Astrocyte of the spinal cord (primary cell): ENCODE measurements around the gene PPP1R15A.
"Not testable (repeated sequence)": the region's sequence is repeated elsewhere in the genome, so short reads cannot be mapped to it uniquely, and the experiment has no call there.

Experiments used
- DNase-seq: peaks from one replicate; pipeline ENCODE4 v3.0.0; 2011; ENCODE audit warnings: low read depth, low spot score
- H3K4me3 ChIP-seq: 2 replicates; pipeline ENCODE4 v1.5.1; 2011; ENCODE audit warnings: low read depth, mild to moderate bottlenecking, low read length, moderate library complexity
- in situ Hi-C: cut with HindIII; loops from 2 replicates; pipeline ENCODE4 v1.10.0; 2017; ENCODE audit warnings: low sequenced_read_pairs
- TF ChIP-seq, protein P1 (sequence below): IDR thresholded peaks from 2 replicates; pipeline ENCODE4 v1.5.1; 2012; ENCODE audit warnings: low read depth, mild to moderate bottlenecking, low read length, inconsistent platforms

Gene PPP1R15A

DNA sequence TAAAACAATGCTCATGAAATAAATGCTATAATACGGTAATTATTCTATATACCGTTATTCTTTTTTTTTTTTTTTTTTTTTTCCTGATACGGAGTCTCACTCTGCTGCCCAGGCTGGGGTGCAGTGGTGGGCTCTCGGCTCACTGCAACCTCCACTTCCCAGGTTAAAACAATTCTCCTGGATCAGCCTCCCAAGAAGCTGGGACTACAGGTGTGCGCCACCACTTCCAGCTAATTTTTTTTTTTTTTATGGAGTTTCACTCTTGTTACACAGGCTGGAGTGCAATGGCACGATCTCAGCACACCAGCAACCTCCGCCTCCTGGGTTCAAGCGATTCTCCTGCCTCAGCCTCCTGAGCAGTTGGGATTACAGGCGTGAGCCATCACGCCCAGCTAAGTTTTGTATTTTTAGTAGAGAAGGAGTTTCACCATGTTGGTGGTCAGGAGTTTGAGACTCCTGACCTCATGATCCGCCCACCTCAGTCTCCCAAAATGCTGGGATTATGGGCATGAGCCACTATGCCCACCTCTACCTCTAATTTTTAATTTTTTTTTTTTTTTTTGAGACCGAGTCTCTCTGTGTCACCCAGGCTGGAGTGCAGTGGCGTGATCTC, 6.9 kb downstream of the PPP1R15A start:
- in situ Hi-C loops = no loop called here
- TF ChIP-seq, protein P1, sequence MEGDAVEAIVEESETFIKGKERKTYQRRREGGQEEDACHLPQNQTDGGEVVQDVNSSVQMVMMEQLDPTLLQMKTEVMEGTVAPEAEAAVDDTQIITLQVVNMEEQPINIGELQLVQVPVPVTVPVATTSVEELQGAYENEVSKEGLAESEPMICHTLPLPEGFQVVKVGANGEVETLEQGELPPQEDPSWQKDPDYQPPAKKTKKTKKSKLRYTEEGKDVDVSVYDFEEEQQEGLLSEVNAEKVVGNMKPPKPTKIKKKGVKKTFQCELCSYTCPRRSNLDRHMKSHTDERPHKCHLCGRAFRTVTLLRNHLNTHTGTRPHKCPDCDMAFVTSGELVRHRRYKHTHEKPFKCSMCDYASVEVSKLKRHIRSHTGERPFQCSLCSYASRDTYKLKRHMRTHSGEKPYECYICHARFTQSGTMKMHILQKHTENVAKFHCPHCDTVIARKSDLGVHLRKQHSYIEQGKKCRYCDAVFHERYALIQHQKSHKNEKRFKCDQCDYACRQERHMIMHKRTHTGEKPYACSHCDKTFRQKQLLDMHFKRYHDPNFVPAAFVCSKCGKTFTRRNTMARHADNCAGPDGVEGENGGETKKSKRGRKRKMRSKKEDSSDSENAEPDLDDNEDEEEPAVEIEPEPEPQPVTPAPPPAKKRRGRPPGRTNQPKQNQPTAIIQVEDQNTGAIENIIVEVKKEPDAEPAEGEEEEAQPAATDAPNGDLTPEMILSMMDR = no peak
- no peak for DNase-seq
- H3K4me3 ChIP-seq = no peak overlapping the region

DNA sequence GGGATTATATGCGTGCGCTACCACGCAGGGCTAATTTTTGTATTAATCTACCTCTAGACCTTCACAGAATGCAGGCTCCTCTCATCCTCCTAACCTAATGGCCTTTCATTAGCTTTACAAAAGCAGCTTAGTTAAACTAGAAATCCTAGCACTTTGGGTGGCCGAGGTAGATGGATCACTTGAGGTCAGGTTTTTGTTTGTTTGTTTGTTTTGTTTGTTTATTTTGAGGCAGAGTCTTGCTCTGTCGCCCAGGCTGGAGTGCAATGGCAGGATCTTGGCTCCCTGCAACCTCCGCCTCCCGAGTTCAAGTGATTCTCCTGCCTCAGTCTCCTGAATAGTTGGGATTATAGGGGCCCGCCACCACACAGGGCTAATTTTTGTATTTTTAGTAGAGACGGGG, 7.5 kb downstream of the PPP1R15A start:
- H3K4me3 ChIP-seq, in situ Hi-C loops, DNase-seq: not testable (repeated sequence)

DNA sequence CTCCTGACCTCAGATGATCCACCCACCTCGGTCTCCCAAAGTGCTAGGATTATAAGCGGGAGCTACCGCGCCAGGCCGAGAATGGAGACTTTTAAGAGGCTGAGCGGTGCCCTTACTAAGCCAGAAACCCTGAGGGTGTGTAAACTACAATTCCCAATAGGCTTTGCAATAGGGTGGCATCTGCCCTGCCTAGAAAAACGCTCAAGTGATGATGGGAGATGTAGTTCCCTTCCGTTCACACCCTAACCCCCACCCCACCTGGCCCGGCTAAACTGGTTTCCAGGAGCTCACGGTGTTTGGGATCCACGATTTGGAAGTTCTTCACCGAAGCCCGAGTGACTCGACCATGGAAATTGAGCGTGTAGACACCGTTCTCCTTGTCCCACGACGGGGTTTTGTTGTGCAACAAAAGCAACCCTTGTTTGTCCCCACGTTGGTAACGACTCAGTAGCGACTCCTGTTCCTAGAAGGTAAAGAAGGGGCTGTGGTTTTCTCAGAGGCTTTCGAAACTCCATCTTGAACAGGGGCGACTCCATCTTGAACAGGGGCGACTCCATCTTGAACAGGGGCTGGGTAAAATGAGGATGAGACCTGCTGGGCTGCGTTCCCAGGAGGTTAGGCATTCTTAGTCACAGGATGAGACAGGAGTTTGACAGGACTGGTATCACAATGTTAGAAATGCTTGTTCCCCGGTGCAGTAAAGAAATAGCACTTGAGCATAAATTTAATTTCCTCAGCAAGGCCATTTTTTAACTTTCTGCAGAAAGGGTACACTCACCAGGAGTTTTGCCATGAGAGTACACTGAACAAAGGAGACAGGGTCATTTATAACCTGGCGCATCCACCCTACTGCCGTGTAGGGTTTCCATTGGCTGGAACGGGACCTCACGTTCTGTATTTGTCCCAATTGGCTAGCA, 9.8 kb downstream of the PPP1R15A start:
- in situ Hi-C loops = no loop called here
- TF ChIP-seq, protein P1 = no peak
- no peak overlapping the region for H3K4me3 ChIP-seq
- no peak for DNase-seq

DNA sequence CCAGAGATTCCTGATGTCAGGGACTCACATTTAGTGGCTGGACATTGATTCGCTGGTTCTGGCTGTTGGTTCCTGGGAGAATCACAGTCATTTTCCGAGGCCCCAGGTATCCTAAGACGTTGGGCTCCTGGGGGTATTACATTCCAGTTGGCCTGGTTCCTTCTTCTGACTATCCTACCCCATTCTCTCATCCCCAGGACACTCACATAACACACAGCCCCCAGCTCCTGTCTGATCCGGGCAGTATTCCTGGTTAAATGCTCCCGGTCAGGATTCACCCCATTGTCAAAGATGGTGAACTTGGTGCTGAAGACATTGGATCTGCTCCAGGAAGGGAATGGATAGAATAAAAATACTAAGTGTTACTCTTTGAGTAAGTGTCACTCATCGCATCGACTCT, 11.5 kb downstream of the PPP1R15A start:
- no peak for DNase-seq
- in situ Hi-C loops = no loop called here
- TF ChIP-seq, protein P1 = no peak
- H3K4me3 ChIP-seq = no peak overlapping the region

DNA sequence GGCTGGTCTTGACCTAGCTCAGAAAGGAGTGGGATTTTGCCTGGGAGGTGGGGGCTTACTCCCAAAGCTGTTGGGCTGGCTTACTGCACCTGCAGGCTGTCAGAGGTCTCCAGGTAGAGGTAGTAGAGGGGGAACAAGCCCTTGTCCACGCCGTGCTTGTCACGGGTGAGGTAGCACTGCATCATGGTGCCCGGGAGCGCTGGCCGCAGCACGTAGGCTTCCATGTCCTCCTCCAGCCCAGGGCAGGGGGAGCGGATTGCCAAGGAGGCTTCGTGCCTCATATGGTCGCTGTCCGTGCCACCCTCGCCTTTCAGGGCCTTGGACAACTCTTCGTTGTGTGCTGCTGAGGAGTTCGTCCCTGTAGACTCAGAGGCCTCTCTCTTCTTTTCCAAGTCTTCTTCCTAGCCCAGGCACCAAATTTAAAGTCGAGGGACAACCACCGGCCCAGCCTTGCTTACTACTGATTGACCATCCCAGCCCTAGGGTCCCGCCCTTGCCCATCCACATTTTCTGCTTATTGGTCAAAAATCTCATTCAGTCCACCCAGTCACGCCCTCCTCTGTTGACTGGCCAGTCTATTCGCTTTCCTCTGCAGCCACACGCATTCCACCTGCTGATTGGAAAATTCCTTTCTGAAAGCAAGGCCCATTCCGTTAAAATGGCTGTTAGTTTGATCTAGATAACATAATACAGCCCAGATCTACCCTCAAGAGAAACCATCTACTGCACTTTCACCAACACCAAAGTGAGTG, 15.8 kb downstream of the PPP1R15A start:
- H3K4me3 ChIP-seq = no peak overlapping the region
- DNase-seq = no peak

DNA sequence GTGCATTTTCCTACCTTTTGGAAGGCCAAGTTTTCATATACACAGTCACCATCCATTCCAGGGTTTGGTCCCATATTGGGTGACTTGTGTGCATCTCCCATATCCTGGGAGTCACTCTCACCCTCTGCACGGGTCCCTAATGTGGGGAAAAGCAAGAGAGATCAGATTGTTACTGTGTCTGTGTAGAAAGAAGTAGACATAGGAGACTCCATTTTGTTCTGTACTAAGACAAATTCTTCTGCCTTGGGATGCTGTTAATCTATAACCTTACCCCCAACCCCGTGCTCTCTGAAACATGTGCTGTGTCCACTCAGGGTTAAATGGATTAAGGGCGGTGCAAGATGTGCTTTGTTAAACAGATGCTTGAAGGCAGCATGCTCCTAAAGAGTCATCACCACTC, 17.3 kb downstream of the PPP1R15A start:
- in situ Hi-C loops = not testable (repeated sequence)

More for the DNA sequence above, 15.8 kb downstream of the PPP1R15A start:
- in situ Hi-C loops = no loop called here
- TF ChIP-seq, protein P1 = no peak

DNA sequence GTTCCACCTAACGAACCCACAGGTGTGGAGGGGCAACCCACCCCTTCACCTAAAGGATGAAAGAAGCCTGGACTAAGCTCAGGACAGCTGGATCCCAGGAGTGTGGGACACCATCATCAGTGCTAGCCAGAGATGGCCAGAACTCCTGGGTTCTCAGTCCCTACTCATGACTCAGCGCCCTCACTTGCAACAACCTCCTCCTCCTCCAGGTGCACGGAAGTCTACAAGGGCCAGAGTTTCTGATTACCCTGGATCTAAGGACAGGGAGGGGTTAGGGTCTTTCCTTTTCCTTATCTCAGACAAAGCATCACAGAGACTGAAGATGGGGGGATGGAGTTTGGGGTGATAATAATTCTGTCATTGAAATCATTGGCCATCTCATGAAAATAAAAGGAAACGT, 18.3 kb downstream of the PPP1R15A start:
- no peak overlapping the region for H3K4me3 ChIP-seq
- no peak for DNase-seq
- TF ChIP-seq, protein P1 = no peak
- in situ Hi-C loops = no loop called here

More for the DNA sequence above, 17.3 kb downstream of the PPP1R15A start:
- not testable (repeated sequence) for DNase-seq, H3K4me3 ChIP-seq
